Cerebellar cortex (tissue), 1 donor: Measurements from ENCODE around the gene SMC1A.

ENCODE experiments used
- DNase-seq: peaks from one replicate; pipeline ENCODE4 v3.0.0-alpha.2; 2015; ENCODE audit warnings: low spot score

The SMC1A gene

GRCh38 chrX:53340852-53341645, 81.4 kb downstream of the SMC1A start:
- no peak for DNase-seq

- DNase-seq = no peak
These were observed 85.4 kb downstream of the SMC1A start for GRCh38 chrX:53337101-53337500.

- DNase-seq = no peak
These were observed 88.6 kb downstream of the SMC1A start for GRCh38 chrX:53333853-53334252.

GRCh38 chrX:53332204-53332603, 90.2 kb downstream of the SMC1A start:
- DNase-seq = no peak

GRCh38 chrX:53330331-53330730, 92.1 kb downstream of the SMC1A start:
- DNase-seq = no peak

- DNase-seq = no peak
These were observed 97.7 kb downstream of the SMC1A start for GRCh38 chrX:53324803-53325202.
